GM23338 (cell line): ENCODE results near the gene IL21R. TPM values are rescaled to one million over a fixed set of nuclear protein-coding genes. Genes with fewer than 3 reads are reported as not detected.

ENCODE experiments used
- ATAC-seq: fragments of 200-7000 bp; cut with Tn5 transposase; 3 replicates; pipeline ENCODE4 v1.9.1; 2020
- DNase-seq: peaks from one replicate; pipeline ENCODE4 v3.0.0-alpha.2; 2015; ENCODE audit warnings: low spot score
- H2AFZ ChIP-seq: fragments of 200-600 bp; sonication (generic); 2 replicates; pipeline ENCODE4 v1.8.0; 2016; ENCODE audit warnings: antibody characterized with exemption, mild to moderate bottlenecking, moderate library complexity
- H3F3A ChIP-seq: fragments of 200-600 bp; sonication (generic); replicated peaks from 2 replicates; pipeline ENCODE4 v1.8.0; 2017; ENCODE audit warnings: antibody characterized with exemption, mixed run types, low read depth
- H3K27ac ChIP-seq: fragments of 200-600 bp; sonication (generic); 2 replicates; pipeline ENCODE4 v1.6.1; 2016; ENCODE audit warnings: low read depth
- H3K27me3 ChIP-seq: fragments of 200-600 bp; sonication (generic); 2 replicates; pipeline ENCODE4 v1.8.0; 2016; ENCODE audit warnings: mild to moderate bottlenecking, mixed run types, moderate library complexity; ENCODE audit not compliant: insufficient read depth
- H3K36me3 ChIP-seq: fragments of 200-600 bp; sonication (generic); 2 replicates; pipeline ENCODE4 v1.8.0; 2016; ENCODE audit warnings: mild to moderate bottlenecking; ENCODE audit not compliant: insufficient read depth
- H3K4me1 ChIP-seq: fragments of 200-600 bp; sonication (generic); 2 replicates; pipeline ENCODE4 v1.8.0; 2016; ENCODE audit warnings: mild to moderate bottlenecking, moderate library complexity; ENCODE audit not compliant: insufficient read depth
- H3K4me2 ChIP-seq: fragments of 200-600 bp; sonication (generic); 2 replicates; pipeline ENCODE4 v1.7.1; 2017; ENCODE audit warnings: mixed run types
- H3K4me3 ChIP-seq: fragments of 200-600 bp; sonication (generic); 2 replicates; pipeline ENCODE4 v1.6.1; 2016; ENCODE audit warnings: mixed run types
- H3K79me2 ChIP-seq: fragments of 200-600 bp; sonication (generic); replicated peaks from 2 replicates; pipeline ENCODE4 v1.8.0; 2017; ENCODE audit warnings: mild to moderate bottlenecking; ENCODE audit not compliant: insufficient read depth
- H3K9me2 ChIP-seq: fragments of 200-600 bp; sonication (generic); 2 replicates; pipeline ENCODE4 v1.8.0; 2017; ENCODE audit not compliant: insufficient read depth
- H4K20me1 ChIP-seq: fragments of 200-600 bp; sonication (generic); replicated peaks from 2 replicates; pipeline ENCODE4 v1.8.0; 2017; ENCODE audit warnings: mild to moderate bottlenecking; ENCODE audit not compliant: insufficient read depth
- H3K27ac Mint-ChIP-seq: 2 replicates; pipeline ENCODE4 v1.8.0; 2020; ENCODE audit warnings: inconsistent platforms, mild to moderate bottlenecking, moderate library complexity, mixed read lengths
- H3K27me3 Mint-ChIP-seq: 3 replicates; pipeline ENCODE4 v1.8.0; 2022; ENCODE audit warnings: low read depth, mild to moderate bottlenecking, moderate library complexity, mixed read lengths, inconsistent platforms; ENCODE audit not compliant: insufficient read depth, poor library complexity
- H3K36me3 Mint-ChIP-seq: 3 replicates; pipeline ENCODE4 v1.8.0; 2021; ENCODE audit warnings: low read depth, mild to moderate bottlenecking, inconsistent platforms, moderate library complexity, mixed read lengths
- H3K4me1 Mint-ChIP-seq: 3 replicates; pipeline ENCODE4 v1.8.0; 2020; ENCODE audit warnings: mild to moderate bottlenecking, inconsistent platforms, mixed read lengths
- H3K4me3 Mint-ChIP-seq: 3 replicates; pipeline ENCODE4 v1.8.0; 2021; ENCODE audit warnings: moderate library complexity, mild to moderate bottlenecking, inconsistent platforms, mixed read lengths
- H3K9me3 Mint-ChIP-seq: 3 replicates; pipeline ENCODE4 v1.8.0; 2020; ENCODE audit warnings: moderate library complexity, mild to moderate bottlenecking, inconsistent platforms, mixed read lengths
- CREB1 ChIP-seq: fragments of 250-450 bp; sonication (Bioruptor Pico); IDR thresholded peaks from 2 replicates; pipeline ENCODE4 v1.5.0; 2020; ENCODE audit warnings: low read depth, mild to moderate bottlenecking, moderate library complexity
- CTCF ChIP-seq, 2 experiments: fragments of 200-600 bp in 1 of 2; sonication (generic) in 1 of 2; conservative IDR thresholded peaks; 2 replicates each; pipeline versions ENCODE4 v1.5.1 to v1.6.1; 2016 to 2017; ENCODE audit warnings: antibody characterized with exemption in 2 of 2, low read depth in 2 of 2, mild to moderate bottlenecking in 2 of 2, moderate library complexity in 1 of 2
- ETS1 ChIP-seq: IDR thresholded peaks from 2 replicates; pipeline ENCODE4 v1.6.1; 2016; ENCODE audit warnings: antibody characterized with exemption
- EZH2 ChIP-seq: fragments of 200-600 bp; sonication (generic); IDR thresholded peaks from one replicate; pipeline ENCODE4 v1.8.0; 2017; ENCODE audit warnings: antibody characterized with exemption, mild to moderate bottlenecking, low read depth; ENCODE audit not compliant: unreplicated experiment
- EZH2phosphoT487 ChIP-seq: fragments of 200-600 bp; sonication (generic); IDR thresholded peaks from one replicate; pipeline ENCODE4 v1.8.1; 2018; ENCODE audit warnings: antibody characterized with exemption; ENCODE audit not compliant: unreplicated experiment
- JUNB ChIP-seq: IDR thresholded peaks from one replicate; pipeline ENCODE4 v1.6.1; 2016; ENCODE audit warnings: antibody characterized with exemption; ENCODE audit not compliant: unreplicated experiment
- NANOG ChIP-seq: IDR thresholded peaks from 2 replicates; pipeline ENCODE4 v1.6.1; 2016; ENCODE audit warnings: antibody characterized with exemption, borderline replicate concordance
- POLR2AphosphoS5 ChIP-seq: IDR thresholded peaks from 2 replicates; pipeline ENCODE4 v1.6.1; 2016; ENCODE audit warnings: antibody characterized with exemption, low read depth
- REST ChIP-seq: IDR thresholded peaks from one replicate; pipeline ENCODE4 v1.6.1; 2018; ENCODE audit warnings: antibody characterized with exemption; ENCODE audit not compliant: unreplicated experiment
- STAT1 ChIP-seq: IDR thresholded peaks from one replicate; pipeline ENCODE4 v1.6.1; 2016; ENCODE audit warnings: antibody characterized with exemption; ENCODE audit not compliant: unreplicated experiment
- ZNF114 ChIP-seq: fragments of 250-450 bp; sonication (Bioruptor Pico); IDR thresholded peaks from 2 replicates; pipeline ENCODE4 v1.5.0; 2020; ENCODE audit warnings: mild to moderate bottlenecking, moderate library complexity
- ZNF331 ChIP-seq: fragments of 250-450 bp; sonication (Bioruptor Pico); IDR thresholded peaks from 2 replicates; pipeline ENCODE4 v1.5.0; 2020; ENCODE audit warnings: low read depth, mild to moderate bottlenecking, moderate library complexity
- polyA plus RNA-seq: library from polyadenylated mRNA; unstranded; fragments of >200 nt; fragmentation: Nextera tagmentation; extraction: Ambion mirVana; gene quantifications from 2 replicates; pipeline ENCODE4 v1.2.1, GENCODE V29; 2016
- total RNA-seq: library from RNA; depleted of rRNA; stranded (reverse); fragments of >200 nt; shearing (Covaris generic); gene quantifications from 2 replicates; pipeline ENCODE4 v1.2.3, GENCODE V29; 2014

The IL21R gene
- total and polyA plus RNA-seq, 2 experiments from 2014 or later = 0.42 to 2.6 TPM

GRCh38 chr16:27464626-27465482, 62.9 kb downstream of the IL21R start:
- no peaks in the 10 kb centered on the region for H3K4me1 ChIP-seq
- no peak overlapping the region for H3K4me2 ChIP-seq
- peak; percentile 18; the same call in 1 of the 3 replicates for ATAC-seq
- no peaks in the 10 kb centered on the region for H3K9me2 ChIP-seq
- no peak overlapping the region for H2AFZ ChIP-seq
- H3K27ac Mint-ChIP-seq = no peak overlapping the region
- no peaks in the 10 kb centered on the region for H3K27me3 ChIP-seq
- H3K4me1 Mint-ChIP-seq = no peaks in the 10 kb centered on the region
- DNase-seq = no peak
- H3F3A ChIP-seq = no peaks in the 10 kb centered on the region
- H3K27ac ChIP-seq = no peak overlapping the region
- H3K9me3 Mint-ChIP-seq = no peaks in the 10 kb centered on the region
- H3K36me3 ChIP-seq = 0 out of 2 replicates have a peak, but pooled peaks cover 22% of the 10 kb centered on the region
- H3K27me3 Mint-ChIP-seq = peaks cover 9% of the 10 kb centered on the region
- H3K36me3 Mint-ChIP-seq = peaks cover 60% of the 10 kb centered on the region
- TF ChIP-seq NANOG (no peak), EZH2phosphoT487 (no peak)
- peaks cover 8% of the 10 kb centered on the region; the same call in 1 of the 2 replicates for H4K20me1 ChIP-seq
- H3K4me3 ChIP-seq = no peak overlapping the region
- no peaks in the 10 kb centered on the region for H3K79me2 ChIP-seq
- H3K4me3 Mint-ChIP-seq = no peak overlapping the region

GRCh38 chr16:27465483-27465879, 63.5 kb downstream of the IL21R start:
- DNase-seq (no peak), ATAC-seq (peak; percentile 19; the same call in 2 of the 3 replicates)
- no peaks in the 10 kb centered on the region for H3K4me1 Mint-ChIP-seq
- no peaks in the 10 kb centered on the region for H3F3A ChIP-seq
- H3K9me3 Mint-ChIP-seq = no peaks in the 10 kb centered on the region
- 0 out of 2 replicates have a peak, but pooled peaks cover 22% of the 10 kb centered on the region for H3K36me3 ChIP-seq
- no peak for TF ChIP-seq EZH2phosphoT487
- no peak overlapping the region for H3K27ac ChIP-seq
- peaks cover 8% of the 10 kb centered on the region; the same call in 1 of the 2 replicates for H4K20me1 ChIP-seq
- H3K9me2 ChIP-seq = no peaks in the 10 kb centered on the region
- H3K4me3 ChIP-seq = no peak overlapping the region
- no peaks in the 10 kb centered on the region for H3K79me2 ChIP-seq
- H2AFZ ChIP-seq = no peak overlapping the region
- peaks cover 66% of the 10 kb centered on the region for H3K36me3 Mint-ChIP-seq
- H3K27me3 ChIP-seq = no peaks in the 10 kb centered on the region
- H3K4me2 ChIP-seq = no peak overlapping the region
- H3K4me3 Mint-ChIP-seq = no peak overlapping the region
- H3K27me3 Mint-ChIP-seq = peaks cover 7% of the 10 kb centered on the region
- no peak overlapping the region for H3K27ac Mint-ChIP-seq
- no peaks in the 10 kb centered on the region for H3K4me1 ChIP-seq

- no peaks in the 10 kb centered on the region for H3K27me3 ChIP-seq
- H3K27ac ChIP-seq = no peak overlapping the region
- H3K27ac Mint-ChIP-seq = no peak overlapping the region
- no peaks in the 10 kb centered on the region for H3K79me2 ChIP-seq
- no peaks in the 10 kb centered on the region for H3K9me3 Mint-ChIP-seq
- H2AFZ ChIP-seq = no peak overlapping the region
- peaks cover 8% of the 10 kb centered on the region; the same call in 1 of the 2 replicates for H4K20me1 ChIP-seq
- DNase-seq (no peak), ATAC-seq (no peak)
- H3K9me2 ChIP-seq = no peaks in the 10 kb centered on the region
- H3K4me3 Mint-ChIP-seq = no peak overlapping the region
- H3K27me3 Mint-ChIP-seq = peaks cover 9% of the 10 kb centered on the region
- no peaks in the 10 kb centered on the region for H3K4me1 Mint-ChIP-seq
- no peak overlapping the region for H3K4me3 ChIP-seq
- H3K4me1 ChIP-seq = no peaks in the 10 kb centered on the region
- H3K36me3 Mint-ChIP-seq = peaks cover 83% of the 10 kb centered on the region
- no peaks in the 10 kb centered on the region for H3F3A ChIP-seq
- peaks cover 27% of the 10 kb centered on the region; the same call in 1 of the 2 replicates for H3K36me3 ChIP-seq
- H3K4me2 ChIP-seq = no peak overlapping the region
- TF ChIP-seq JUNB (no peak), STAT1 (no peak), NANOG (no peak), ZNF331 (CRISPR knock-in tag) (no peak), CTCF (conservative IDR thresholded peaks at IDR 0.05; ENCODE audit: low read depth in 2 of 2) (no peak), CREB1 (no peak), REST (no peak), ETS1 (no peak), EZH2phosphoT487 (no peak), POLR2AphosphoS5 (no peak), ZNF114 (CRISPR knock-in tag) (no peak), EZH2 (no peak)
These were observed 67.1 kb downstream of the IL21R start for GRCh38 chr16:27468941-27469531.
